Measurements from ENCODE around the gene ANKRD65.

The ANKRD65 gene

GRCh38 chr1:1437904-1438376 lies 16.9 kb upstream of the ANKRD65 start:
- TF ChIP-seq CTCF (IDR thresholded peaks at IDR 0.05; ENCODE audit: low read depth, low read length, missing control alignments), result no peak
- H3K4me3 ChIP-seq (ENCODE audit: low read depth, low read length), result no peak overlapping the region
- DNase-seq (ENCODE audit: low read depth), result no peak
- in situ Hi-C loops (cut with HindIII; ENCODE audit: low sequenced_read_pairs), result no loop called here

- DNase-seq (ENCODE audit: low read depth), result no peak
- H3K4me3 ChIP-seq (ENCODE audit: low read depth, low read length), result peak overlapping the region; percentile 59
- TF ChIP-seq CTCF (IDR thresholded peaks at IDR 0.05; ENCODE audit: low read depth, low read length, missing control alignments), result no peak
- in situ Hi-C loops (cut with HindIII; ENCODE audit: low sequenced_read_pairs), result no loop called here
These were observed 16.2 kb upstream of the ANKRD65 start for GRCh38 chr1:1437033-1437903.

GRCh38 chr1:1436630-1437032 lies 15.6 kb upstream of the ANKRD65 start:
- peak overlapping the region; percentile 59 for H3K4me3 ChIP-seq (ENCODE audit: low read depth, low read length)
- no peak for TF ChIP-seq CTCF (IDR thresholded peaks at IDR 0.05; ENCODE audit: low read depth, low read length, missing control alignments)
- in situ Hi-C loops (cut with HindIII; ENCODE audit: low sequenced_read_pairs), result no loop called here
- no peak for DNase-seq (ENCODE audit: low read depth)

GRCh38 chr1:1435911-1436629 lies 15.0 kb upstream of the ANKRD65 start:
- no peak for TF ChIP-seq CTCF (IDR thresholded peaks at IDR 0.05; ENCODE audit: low read depth, low read length, missing control alignments)
- DNase-seq (ENCODE audit: low read depth), result no peak
- in situ Hi-C loops (cut with HindIII; ENCODE audit: low sequenced_read_pairs), result no loop called here
- peak overlapping the region; percentile 59 for H3K4me3 ChIP-seq (ENCODE audit: low read depth, low read length)

GRCh38 chr1:1435106-1435903 lies 14.2 kb upstream of the ANKRD65 start, which contains the start of gene VWA1:
TSS of gene VWA1 (plus strand) at chr1:1435690. CDS start at chr1:1435749, 59 bp downstream.
- peak; percentile 8 for TF ChIP-seq CTCF (IDR thresholded peaks at IDR 0.05; ENCODE audit: low read depth, low read length, missing control alignments)
- DNase-seq (ENCODE audit: low read depth), result no peak
- in situ Hi-C loops (cut with HindIII; ENCODE audit: low sequenced_read_pairs), result no loop called here
- H3K4me3 ChIP-seq (ENCODE audit: low read depth, low read length), result peak within 1 kb of the TSS; percentile 59

GRCh38 chr1:1434824-1435105 lies 13.7 kb upstream of the ANKRD65 start:
- DNase-seq (ENCODE audit: low read depth), result no peak
- TF ChIP-seq CTCF (IDR thresholded peaks at IDR 0.05; ENCODE audit: low read depth, low read length, missing control alignments), result no peak
- in situ Hi-C loops (cut with HindIII; ENCODE audit: low sequenced_read_pairs), result no loop called here
- H3K4me3 ChIP-seq (ENCODE audit: low read depth, low read length), result peak overlapping the region; percentile 59

Data from astrocyte of the cerebellum (primary cell).